ENCODE results near the gene IQGAP3.

DNA sequence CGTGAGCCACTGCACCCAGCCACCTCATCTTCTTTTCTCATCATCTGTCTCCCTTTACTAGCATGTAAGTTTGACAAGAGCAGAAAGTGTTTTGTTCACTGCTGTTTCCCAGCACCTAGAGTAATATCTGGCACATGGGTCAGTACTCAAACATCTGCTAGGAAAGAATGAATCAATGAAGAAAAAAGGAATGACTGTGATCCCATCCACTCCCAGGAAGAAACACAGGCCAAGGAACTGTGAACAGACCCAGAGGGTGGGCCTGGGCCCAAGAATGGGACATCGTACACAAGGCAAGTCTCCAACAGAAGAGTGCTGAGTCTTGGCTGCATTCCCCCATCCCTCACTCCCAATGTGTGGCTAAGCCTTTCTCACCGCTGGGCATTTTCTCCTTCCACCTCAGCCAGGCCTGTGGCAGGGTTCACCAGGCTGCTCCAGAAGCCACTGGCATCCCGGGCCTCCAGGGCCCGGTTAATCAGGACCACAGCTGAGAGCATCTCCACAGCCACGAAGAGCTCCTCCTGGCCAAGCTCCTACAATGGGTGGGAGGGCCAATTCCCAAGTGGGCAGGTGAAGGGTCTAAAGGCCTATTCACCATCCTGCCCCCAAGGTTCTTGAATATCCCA is 18.4 kb downstream of the IQGAP3 start:
- TF ChIP-seq RAD21 (IDR thresholded peaks at IDR 0.05; ENCODE audit: low read depth): no peak
- TF ChIP-seq REST (IDR thresholded peaks at IDR 0.05; ENCODE audit: low read depth): no peak
- TF ChIP-seq EP300 (IDR thresholded peaks at IDR 0.05; ENCODE audit: borderline replicate concordance): no peak
- TF ChIP-seq CREB1 (IDR thresholded peaks at IDR 0.05; ENCODE audit: low read depth): no peak
- TF ChIP-seq NFIC (IDR thresholded peaks at IDR 0.05): no peak
- TF ChIP-seq FOXM1 (IDR thresholded peaks at IDR 0.05; ENCODE audit: borderline replicate concordance, low read depth): no peak
- no peak for TF ChIP-seq TAF1 (IDR thresholded peaks at IDR 0.05; ENCODE audit: low read depth)
- TF ChIP-seq YY1 (IDR thresholded peaks at IDR 0.05; ENCODE audit: low read depth): no peak
- TF ChIP-seq CEBPB (IDR thresholded peaks at IDR 0.05): no peak
- TF ChIP-seq ZBTB7A (IDR thresholded peaks at IDR 0.05; ENCODE audit: low read depth): no peak
- TF ChIP-seq TEAD4 (IDR thresholded peaks at IDR 0.05): no peak
- TF ChIP-seq TCF12 (IDR thresholded peaks at IDR 0.05; ENCODE audit: low read depth): no peak

Measured in Ishikawa (cell line).